GM18498 (cell line): ENCODE data around the gene THSD4.

Source experiments
- ATAC-seq: cut with Tn5 transposase; IDR thresholded peaks from one replicate; pipeline ENCODE4 v1.9.1; 2021; ENCODE audit warnings: mild to moderate bottlenecking, moderate library complexity; ENCODE audit not compliant: unreplicated experiment

THSD4 gene

DNA sequence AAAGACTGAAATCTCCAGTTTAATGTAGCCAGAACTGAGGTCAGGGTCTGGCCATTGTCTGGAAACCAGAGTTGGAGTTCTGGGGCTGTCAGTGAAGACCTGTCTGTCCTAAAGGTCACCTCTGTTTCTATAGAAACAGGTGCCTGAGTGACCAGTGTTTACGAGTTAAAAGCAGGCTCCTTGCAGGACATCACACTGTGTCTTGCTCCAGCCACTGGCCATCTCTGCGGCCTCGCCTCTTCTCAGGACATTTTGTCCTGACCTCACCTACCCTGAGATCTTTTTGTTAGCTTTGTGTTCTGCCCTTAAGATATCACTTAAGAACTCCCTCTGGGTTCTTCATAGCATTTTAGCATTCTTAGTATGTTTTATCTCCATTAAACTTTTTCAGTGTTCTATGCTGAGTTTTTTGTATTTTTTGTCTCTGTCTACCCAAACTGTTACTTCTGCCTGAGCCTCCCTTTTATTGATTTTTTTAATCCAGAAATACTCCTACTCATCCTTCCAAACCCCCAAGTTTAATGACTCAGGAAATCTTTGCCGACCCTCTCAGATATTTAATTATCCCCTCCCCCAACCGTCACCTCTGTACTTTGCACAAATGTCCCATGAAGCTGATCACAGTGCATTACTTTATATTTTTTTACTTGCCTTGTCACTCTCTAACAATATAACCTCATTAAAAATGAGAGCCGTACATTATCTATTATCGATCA is 223.7 kb downstream of the THSD4 start:
- ATAC-seq: no peak

DNA sequence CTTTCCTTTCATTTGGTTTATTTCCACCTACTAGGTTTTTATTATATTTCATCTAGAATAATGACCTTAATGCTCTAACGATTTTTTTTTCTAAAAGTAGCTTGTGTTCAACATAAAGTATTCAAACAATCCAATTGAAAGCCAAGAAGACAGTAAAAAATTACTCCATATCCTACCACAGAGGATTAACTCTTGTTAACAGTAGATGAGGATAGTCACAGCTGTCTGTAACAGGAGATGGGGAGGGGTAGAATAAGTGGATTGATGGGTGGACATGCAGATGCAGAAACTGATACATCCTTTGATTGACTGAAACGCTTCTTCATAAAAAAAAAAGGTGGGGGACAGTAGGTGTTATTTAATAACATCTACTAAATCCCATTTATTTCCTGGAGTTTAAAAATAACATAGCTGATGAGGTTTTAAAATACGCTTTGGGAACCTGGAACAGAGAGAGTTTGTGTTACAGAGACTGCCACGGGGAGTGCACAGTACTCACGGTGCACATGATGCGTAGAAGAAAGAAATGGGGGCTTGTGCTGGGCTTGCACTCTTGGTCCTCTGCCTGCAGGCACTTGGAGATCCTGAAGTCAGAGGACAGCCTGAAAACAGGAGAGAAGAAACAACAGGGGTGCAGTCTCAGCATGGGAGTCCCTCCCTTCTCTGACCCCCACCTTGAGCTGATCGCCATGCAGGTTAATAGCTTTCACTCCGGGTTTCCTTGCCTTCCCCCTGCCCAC is 226.7 kb downstream of the THSD4 start:
- no peak for ATAC-seq

DNA sequence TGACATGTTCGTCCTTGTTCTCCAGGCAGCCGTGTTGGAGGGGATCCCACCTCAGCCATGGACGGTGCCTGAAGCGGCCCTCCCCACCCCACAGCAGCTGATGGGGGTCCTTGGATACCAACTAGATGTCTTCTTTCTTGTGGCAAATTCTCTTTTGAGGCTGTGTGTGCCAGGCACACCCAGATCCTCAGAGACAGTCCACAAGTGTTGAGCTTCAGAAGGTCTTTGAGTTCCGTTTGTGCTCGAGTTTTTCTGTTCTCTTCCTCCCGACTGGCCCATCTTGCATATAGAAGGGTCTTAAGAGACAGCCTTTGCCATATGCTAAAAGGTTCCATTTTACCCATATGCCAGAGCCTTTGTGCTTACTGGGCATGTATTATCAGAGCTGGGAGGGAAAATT is 227.4 kb downstream of the THSD4 start:
- no peak for ATAC-seq

- ATAC-seq: no peak
Measured at GRCh38 chr15:71344316-71344715, 229.0 kb downstream of the THSD4 start.

- ATAC-seq: no peak
Measured at GRCh38 chr15:71345186-71345585, 229.9 kb downstream of the THSD4 start.

DNA sequence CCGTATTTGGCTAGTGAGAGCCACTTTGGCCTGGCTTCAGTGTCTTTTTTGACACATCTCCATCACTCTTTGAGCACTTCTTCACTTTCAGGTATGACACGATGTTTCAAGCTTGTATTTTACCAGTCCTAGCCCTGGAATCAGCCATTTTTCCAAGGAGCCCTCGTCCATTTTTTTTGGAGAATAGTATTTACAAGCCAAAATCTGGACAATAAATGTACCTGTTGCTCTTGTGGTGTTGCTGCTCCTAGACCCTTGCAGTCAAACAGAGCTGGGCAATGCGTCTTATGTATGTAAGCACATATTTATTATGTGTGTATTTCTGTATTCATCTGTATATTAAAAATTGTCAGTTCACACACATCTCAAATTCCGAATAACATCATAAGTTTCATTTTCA is 231.2 kb downstream of the THSD4 start:
- ATAC-seq: no peak

- no peak for ATAC-seq
Measured at GRCh38 chr15:71348597-71348996, 233.3 kb downstream of the THSD4 start.

DNA sequence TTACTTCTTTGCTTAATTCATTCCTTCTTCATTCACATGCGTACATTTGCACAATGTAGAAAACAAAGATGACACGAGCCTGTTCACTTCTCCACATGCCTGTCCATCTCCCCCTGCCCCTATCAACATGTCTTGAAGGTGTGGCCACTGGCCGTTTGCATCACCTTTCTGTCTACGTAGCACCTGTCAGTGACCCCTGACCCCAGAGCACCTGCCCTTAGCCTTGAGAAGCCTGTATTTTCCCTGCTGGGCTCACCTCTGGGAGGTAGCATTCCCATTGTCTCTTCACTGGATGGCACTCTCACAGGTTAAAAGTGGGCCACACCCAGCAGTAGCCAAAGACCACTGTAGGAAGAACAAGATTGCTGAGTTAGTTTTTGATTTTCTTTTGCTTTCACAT is 234.1 kb downstream of the THSD4 start:
- ATAC-seq: no peak

DNA sequence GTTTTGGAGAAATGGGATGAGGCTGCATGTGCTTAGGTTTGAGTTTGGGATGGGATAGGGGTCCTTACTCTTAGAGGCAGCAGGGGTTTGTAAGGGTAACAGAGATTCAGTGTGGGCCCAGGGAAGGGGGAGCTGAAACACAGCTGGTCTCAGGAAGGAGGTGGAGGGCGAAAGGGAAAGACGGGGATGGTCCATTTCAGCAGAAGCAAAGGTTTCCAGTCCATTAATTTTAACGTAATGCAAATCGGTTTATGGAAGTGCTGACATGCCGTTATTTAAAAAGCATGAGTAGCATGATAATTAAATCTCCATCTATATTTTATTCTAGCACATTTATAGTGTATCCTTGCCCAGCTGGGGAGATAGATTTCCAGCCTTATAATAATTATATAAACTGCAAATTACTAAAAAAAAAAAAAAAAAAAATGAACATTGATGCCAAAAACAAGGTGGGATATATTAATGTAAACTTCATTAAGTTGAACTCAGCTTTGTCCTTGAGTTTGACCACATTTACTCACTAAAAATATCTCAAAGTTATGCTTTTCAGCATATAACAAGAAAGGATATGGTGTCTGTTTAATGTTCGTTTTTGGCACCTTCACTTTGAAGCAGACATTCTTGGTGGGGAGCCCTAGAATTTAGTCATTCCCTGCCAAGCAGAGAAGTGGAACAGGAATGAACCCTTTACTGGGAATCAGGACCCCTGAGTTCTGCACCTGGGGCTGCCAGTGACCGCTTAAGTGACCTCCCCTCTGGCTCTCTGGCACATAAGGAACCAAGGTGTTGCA is 234.7 kb downstream of the THSD4 start:
- ATAC-seq: no peak

- ATAC-seq: no peak
Measured at GRCh38 chr15:71350622-71351378, 235.5 kb downstream of the THSD4 start.

DNA sequence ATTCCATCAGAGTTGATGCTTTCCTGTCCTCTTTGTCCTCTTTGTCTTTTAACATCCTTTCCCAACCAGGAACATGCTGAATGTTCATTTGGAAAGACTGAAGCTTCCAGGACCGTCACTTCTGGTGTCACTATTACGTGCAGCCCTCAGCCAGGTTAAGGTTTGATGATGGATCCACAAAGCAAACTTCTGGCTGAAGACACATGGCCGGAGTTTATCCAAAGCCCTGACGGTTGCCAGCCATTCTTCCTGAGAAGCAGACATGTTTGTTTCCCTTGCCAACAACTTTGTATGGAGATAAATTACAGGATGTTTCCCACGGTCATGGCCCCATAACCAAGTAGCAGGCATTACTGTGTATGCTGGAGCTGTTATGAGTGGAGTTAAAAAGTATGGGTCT is 236.9 kb downstream of the THSD4 start:
- ATAC-seq: no peak

DNA sequence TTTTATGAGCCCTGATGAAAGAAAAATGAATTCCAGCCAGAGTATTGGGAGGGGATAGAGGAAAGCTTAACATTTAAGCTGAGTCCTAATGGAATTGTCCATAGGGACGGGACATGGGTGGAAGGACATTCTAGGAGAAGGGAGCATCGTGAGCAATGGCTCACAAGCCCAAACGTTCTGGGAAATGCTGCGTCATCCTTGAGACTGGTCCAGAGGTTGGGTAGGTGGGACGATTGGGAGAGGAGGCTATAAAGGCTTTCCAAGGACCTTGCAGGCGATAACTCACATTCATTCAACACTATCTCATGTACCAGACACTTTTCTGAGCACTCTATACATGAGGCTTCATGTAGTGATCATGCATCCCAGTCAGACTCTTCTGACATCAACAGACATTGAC is 237.5 kb downstream of the THSD4 start:
- ATAC-seq: no peak

- no peak for ATAC-seq
Measured at GRCh38 chr15:71353171-71353570, 237.9 kb downstream of the THSD4 start.

GRCh38 chr15:71355268-71355667 is 240.0 kb downstream of the THSD4 start:
- no peak for ATAC-seq

GRCh38 chr15:71357321-71357732 is 242.1 kb downstream of the THSD4 start:
- ATAC-seq: no peak

GRCh38 chr15:71357967-71358366 is 242.7 kb downstream of the THSD4 start:
- no peak for ATAC-seq

DNA sequence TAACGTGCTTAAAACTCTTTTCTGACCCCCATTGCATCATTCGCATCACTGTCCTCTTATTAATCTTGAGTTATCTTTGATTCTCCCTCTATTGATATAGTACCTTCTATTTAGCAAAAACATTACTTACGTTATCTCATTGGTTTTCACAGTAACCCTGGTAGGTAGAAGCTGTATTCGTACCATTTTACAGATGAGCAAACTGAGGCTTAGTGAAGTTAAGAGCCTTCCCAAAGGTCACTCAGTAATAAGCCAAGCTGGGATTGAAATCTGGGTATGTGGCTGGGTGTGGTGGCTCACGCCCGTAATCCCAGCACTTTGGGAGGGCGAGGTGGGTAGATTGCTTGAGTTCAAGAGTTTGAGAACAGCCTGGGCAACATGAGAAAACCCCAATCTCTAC is 244.0 kb downstream of the THSD4 start:
- no peak for ATAC-seq

GRCh38 chr15:71362556-71362955 is 247.3 kb downstream of the THSD4 start:
- no peak for ATAC-seq

GRCh38 chr15:71362987-71363968 is 248.0 kb downstream of the THSD4 start:
- no peak for ATAC-seq

- no peak for ATAC-seq
Measured at GRCh38 chr15:71364117-71364584, 248.9 kb downstream of the THSD4 start.
